IPS-18c (cell line): ENCODE measurements around the gene HSD11B1.

Source experiments
- H3K4me3 ChIP-seq: 2 replicates; pipeline ENCODE4 v1.7.0; 2013; ENCODE audit warnings: low read depth, mild to moderate bottlenecking, low read length, moderate library complexity; ENCODE audit not compliant: insufficient read depth
- H3K9me3 ChIP-seq: one replicate; pipeline ENCODE4 v1.6.1; 2013; ENCODE audit warnings: mild to moderate bottlenecking, low read length, moderate library complexity; ENCODE audit not compliant: control insufficient read depth, insufficient read depth

HSD11B1 gene

DNA sequence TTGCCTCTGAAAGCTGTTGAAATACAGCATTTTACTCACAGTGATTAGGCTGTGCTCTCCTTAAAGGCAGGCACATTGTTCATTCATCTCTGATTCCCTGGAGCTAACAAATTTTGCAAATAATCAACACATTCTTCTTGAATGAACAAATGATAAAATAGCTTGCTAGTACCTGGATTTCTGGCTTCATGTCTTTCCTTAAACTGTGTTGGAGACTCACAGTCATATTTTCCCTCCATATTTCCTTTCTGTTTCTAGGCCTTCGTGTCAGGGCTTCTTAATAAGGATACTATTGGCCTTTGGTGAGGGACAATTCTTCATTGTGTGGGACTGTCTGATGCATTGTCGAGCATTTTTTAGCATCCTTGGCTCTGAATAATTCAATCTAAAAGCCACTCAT is 9.7 kb downstream of the HSD11B1 start:
- Histone ChIP-seq H3K4me3 (no peak overlapping the region), H3K9me3 (no peaks in the 10 kb centered on the region)

DNA sequence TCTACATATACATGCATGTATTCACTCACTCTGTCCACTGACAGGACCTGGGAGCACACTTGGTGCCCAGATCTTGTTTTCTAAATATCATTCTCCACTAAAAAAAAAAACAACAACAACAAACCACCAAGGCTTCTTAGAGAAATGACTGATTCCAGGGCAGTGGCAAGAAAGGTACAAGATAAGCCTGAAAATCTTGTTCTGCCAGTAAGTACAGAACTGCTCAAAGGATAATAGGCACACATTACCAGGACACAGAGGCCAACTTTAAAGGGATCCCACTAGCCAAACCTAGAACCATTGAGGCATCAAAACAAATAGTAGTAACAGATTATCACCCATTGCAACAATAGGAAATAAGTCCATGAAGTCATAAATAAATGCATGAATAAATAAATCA is 10.7 kb downstream of the HSD11B1 start:
- H3K9me3 ChIP-seq: no peaks in the 10 kb centered on the region
- H3K4me3 ChIP-seq: no peak overlapping the region

DNA sequence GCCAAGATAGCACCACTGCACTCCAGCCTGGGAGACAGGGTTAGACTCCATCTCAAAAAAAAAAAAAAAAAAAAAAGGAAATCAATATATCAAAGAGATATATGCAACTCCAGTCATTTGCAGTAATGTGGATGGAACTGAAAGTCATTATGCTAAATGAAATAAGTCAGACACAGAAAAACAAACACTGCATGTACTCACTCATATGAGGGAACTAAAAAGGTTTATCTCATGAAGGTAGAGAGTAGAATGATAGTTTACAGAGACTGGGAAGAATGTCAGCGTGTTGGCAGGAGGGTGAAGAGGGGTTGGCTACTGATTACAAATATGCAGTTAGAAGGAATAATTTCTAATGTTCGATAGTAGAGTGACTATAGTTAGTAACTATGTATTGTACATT is 13.2 kb downstream of the HSD11B1 start:
- H3K9me3 ChIP-seq: no peaks in the 10 kb centered on the region
- no peak overlapping the region for H3K4me3 ChIP-seq

- no peak overlapping the region for H3K4me3 ChIP-seq
- H3K9me3 ChIP-seq: no peaks in the 10 kb centered on the region
Observed at GRCh38 chr1:209720326-209720725, 15.7 kb downstream of the HSD11B1 start.

DNA sequence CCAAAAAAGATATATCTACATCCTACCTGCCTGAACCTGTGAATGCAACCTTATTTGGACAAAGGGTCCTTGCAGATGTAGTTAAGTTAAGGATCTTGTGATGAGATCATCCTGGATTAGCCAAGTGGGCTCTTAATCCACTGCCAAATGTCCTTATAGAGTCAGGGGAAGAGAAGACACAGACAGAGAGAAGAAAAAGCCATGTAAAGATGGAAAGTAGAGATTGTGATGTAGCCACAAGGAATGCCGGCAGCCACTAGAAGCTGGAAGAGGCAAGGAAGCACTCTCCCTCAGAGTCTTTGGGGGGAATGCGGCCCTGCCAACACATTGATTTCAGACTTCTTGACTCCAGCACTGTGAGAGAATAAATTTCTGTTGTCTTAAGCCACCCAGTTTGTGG is 16.2 kb downstream of the HSD11B1 start:
- H3K9me3 ChIP-seq: no peaks in the 10 kb centered on the region
- no peak overlapping the region for H3K4me3 ChIP-seq

DNA sequence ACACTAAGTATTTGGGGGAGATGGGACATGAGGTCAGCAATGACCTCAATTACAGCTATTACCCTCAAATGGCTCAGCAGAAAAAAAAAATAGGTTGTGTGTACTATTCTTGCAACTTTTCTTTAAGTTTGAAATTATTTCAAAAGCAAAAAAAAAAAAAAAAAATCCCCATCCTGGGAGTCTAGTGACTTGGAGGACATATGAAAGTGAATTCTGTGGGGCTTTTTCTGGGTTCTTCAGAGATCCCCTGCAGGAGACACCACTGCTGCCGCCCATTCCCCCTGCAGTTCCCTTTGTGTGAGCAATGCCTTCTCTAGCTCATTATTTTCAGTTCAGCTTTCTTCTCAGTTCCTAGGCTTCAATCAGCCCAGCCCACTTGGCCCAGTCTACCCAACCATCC is 16.7 kb downstream of the HSD11B1 start:
- H3K9me3 ChIP-seq: no peaks in the 10 kb centered on the region
- H3K4me3 ChIP-seq: no peak overlapping the region

DNA sequence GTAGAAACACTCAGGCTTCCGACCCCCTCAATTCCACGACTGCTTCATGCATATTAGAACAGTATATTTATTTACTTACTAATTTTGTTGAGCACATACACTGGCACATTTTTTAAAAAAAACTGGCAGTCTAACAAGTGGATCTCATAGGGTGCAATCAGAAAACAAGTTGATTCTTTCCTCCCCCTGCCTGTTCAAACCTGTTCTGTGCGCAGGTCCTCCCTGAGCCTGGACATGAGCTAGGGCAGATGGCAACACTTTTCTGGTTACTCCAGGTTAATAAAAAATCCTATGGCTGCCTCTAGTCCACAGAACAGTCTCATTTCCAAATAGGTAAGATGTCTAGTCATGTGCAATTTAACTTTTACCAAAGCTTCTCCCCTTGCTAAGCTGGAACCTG is 18.6 kb downstream of the HSD11B1 start:
- Histone ChIP-seq H3K9me3 (no peaks in the 10 kb centered on the region), H3K4me3 (no peak overlapping the region)

GRCh38 chr1:209723756-209724693 is 19.4 kb downstream of the HSD11B1 start:
- Histone ChIP-seq H3K9me3 (no peaks in the 10 kb centered on the region), H3K4me3 (no peak overlapping the region)

GRCh38 chr1:209727286-209727685 is 22.6 kb downstream of the HSD11B1 start:
- peaks cover 2% of the 10 kb centered on the region for H3K9me3 ChIP-seq
- H3K4me3 ChIP-seq: no peak overlapping the region

DNA sequence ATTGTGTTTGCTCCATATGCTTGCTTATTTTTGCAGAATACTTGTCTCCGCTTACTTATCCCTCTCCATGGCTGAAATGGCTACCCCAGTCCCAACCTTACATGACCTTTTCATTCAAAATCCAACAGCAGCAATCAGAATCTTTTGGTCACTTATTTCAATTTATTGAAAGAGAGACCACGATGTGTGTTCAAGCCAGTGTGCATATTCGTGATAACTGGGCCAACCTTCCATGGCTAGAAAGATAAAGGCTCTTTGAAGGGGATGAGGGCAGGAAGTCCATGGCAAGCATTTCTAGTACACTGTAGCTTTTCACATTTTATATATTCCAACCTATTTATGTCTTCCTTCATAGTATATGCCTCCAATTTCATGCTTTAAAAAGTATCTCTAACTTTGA is 23.1 kb downstream of the HSD11B1 start:
- peaks cover 2% of the 10 kb centered on the region for H3K9me3 ChIP-seq

GRCh38 chr1:209728466-209728865 is 23.8 kb downstream of the HSD11B1 start:
- no peak overlapping the region for H3K4me3 ChIP-seq

More for the DNA sequence above, 23.1 kb downstream of the HSD11B1 start:
- H3K4me3 ChIP-seq: no peak overlapping the region

GRCh38 chr1:209729436-209729835 is 24.8 kb downstream of the HSD11B1 start:
- Histone ChIP-seq H3K4me3 (no peak overlapping the region), H3K9me3 (peaks cover 2% of the 10 kb centered on the region)

More at GRCh38 chr1:209728466-209728865, 23.8 kb downstream of the HSD11B1 start:
- H3K9me3 ChIP-seq: peaks cover 2% of the 10 kb centered on the region

DNA sequence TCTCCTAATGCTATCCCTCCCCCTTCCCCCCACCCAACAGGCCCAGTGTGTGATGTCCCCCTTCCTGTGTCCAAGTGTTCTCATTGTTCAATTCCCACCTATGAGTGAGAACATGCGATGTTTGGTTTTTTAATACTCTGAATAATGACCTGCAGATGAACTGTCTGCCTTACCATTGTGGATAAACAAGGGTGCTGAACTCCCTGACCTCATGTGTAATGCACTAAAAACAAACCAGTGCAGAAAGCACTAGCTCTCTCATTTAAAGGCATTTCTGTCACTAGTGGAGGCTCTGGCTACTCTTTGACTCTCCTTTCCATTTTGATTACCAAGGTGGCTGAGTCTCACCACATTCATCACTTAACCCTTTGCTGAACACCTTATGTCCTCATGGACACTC is 28.1 kb downstream of the HSD11B1 start:
- Histone ChIP-seq H3K4me3 (no peak overlapping the region), H3K9me3 (peaks cover 4% of the 10 kb centered on the region)

DNA sequence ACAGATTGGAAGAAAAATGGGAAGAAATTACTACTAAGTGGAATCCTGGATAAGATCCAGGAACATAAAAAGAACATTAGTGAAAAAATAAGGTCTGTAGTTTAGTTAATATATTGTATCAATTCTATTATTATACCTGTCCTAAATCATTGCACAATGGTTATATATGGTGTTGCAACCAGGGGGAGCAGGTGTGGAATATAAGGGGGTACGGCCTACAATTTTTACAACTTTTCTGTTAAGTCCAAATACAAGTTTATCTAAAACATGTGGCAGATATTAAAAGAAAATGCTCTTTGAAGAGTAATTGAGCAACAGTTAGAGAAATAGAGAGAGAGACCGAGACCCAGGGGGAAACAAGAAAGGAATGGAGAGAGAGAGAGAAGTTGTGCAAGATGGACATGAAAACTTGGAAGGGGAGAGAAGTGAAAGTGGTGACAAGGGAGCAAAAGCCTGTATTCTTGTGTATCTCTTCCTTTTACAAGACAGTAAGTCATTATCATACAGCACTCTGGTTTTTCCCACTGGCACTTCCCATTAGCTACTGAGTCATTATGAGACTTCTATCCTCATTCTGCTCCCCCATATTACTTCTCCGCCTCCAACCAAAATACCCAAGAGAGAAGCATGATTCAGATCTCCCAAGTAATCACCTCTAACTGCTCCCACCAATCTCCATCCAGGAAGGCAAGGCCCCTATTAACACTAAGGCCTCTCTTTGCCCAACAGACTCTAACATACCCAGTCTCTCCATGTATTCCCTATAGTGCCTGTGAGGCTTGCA is 29.0 kb downstream of the HSD11B1 start:
- Histone ChIP-seq H3K9me3 (peaks cover 4% of the 10 kb centered on the region), H3K4me3 (no peak overlapping the region)

GRCh38 chr1:209736490-209737117 is 32.0 kb downstream of the HSD11B1 start:
- Histone ChIP-seq H3K9me3 (peaks cover 4% of the 10 kb centered on the region), H3K4me3 (no peak overlapping the region)

DNA sequence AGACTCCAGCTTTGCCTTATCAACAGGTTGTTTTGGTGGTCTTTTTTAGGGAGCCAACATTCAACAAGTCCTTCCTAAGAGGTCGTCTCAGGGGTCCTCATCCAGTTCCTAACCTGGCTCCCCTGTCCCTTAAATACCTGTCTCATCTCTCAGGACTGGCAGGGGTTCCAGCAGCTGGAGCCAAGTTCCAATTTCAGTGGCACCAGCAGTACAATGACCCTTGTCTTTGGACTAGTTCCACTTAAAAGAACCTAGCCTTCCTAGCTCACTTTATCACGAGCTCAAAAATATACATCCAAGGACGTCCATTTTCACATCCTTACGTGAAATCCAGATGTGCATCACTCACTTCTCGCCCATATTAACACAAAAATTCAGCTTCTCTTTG is 32.5 kb downstream of the HSD11B1 start:
- Histone ChIP-seq H3K9me3 (peaks cover 4% of the 10 kb centered on the region), H3K4me3 (no peak overlapping the region)

- Histone ChIP-seq H3K9me3 (peaks cover 6% of the 10 kb centered on the region), H3K4me3 (no peak overlapping the region)
Observed at GRCh38 chr1:209738270-209738669, 33.6 kb downstream of the HSD11B1 start.

DNA sequence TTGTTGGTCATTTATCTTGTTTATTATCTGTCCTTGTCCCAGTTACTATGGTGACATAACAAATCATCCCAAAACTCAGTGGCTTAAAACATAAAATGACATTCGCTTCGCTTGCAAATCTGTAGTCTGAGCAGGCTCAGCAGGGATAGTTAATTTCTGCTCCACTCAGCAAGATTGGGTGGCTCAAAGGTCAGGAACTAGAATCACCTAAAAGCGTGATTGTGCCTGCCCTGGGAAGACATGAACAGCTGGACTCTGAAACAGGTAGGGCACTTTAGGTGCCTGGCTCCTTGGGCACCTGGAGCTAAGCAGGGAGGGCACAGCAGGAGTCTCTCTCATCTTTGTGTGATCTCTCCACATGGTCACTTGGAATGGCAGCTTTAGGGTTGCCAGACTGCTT is 36.5 kb downstream of the HSD11B1 start:
- Histone ChIP-seq H3K9me3 (peaks cover 5% of the 10 kb centered on the region), H3K4me3 (no peak overlapping the region)
